Astrocyte (in vitro differentiated cells and primary cell): Measurements from ENCODE around the gene NUBPL.

Experiments used
- EZH2 ChIP-seq: IDR thresholded peaks from 2 replicates; pipeline ENCODE4 v1.6.1; 2012; ENCODE audit warnings: mild to moderate bottlenecking, low read length, inconsistent platforms; ENCODE audit not compliant: insufficient read depth
- TF ChIP-seq, protein P1 (sequence below): IDR thresholded peaks from 2 replicates; pipeline ENCODE4 v1.5.1; 2011; ENCODE audit warnings: low read depth, mild to moderate bottlenecking, inconsistent platforms, low read length, moderate library complexity; ENCODE audit not compliant: insufficient read depth

GRCh38 chr14:31592631-31593030 is 31.4 kb downstream of the NUBPL start:
- TF ChIP-seq, protein P1, sequence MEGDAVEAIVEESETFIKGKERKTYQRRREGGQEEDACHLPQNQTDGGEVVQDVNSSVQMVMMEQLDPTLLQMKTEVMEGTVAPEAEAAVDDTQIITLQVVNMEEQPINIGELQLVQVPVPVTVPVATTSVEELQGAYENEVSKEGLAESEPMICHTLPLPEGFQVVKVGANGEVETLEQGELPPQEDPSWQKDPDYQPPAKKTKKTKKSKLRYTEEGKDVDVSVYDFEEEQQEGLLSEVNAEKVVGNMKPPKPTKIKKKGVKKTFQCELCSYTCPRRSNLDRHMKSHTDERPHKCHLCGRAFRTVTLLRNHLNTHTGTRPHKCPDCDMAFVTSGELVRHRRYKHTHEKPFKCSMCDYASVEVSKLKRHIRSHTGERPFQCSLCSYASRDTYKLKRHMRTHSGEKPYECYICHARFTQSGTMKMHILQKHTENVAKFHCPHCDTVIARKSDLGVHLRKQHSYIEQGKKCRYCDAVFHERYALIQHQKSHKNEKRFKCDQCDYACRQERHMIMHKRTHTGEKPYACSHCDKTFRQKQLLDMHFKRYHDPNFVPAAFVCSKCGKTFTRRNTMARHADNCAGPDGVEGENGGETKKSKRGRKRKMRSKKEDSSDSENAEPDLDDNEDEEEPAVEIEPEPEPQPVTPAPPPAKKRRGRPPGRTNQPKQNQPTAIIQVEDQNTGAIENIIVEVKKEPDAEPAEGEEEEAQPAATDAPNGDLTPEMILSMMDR, result no peak
- no peak for TF ChIP-seq EZH2
